A549 (cell line): ENCODE results near the gene ATXN7L1. TPM values are rescaled to one million over a fixed set of nuclear protein-coding genes. Genes with fewer than 3 reads are reported as not detected.

ENCODE experiments used
- ATAC-seq, 2 experiments: fragments of 200-7000 bp in 1 of 2; fragments of >200 bp in 1 of 2; cut with Nextera tagmentation in 1 of 2; cut with Tn5 transposase in 1 of 2; 3 replicates each; pipeline versions ENCODE4 v1.8.0 to v1.9.1; 2018 to 2020; ENCODE audit warnings: mild to moderate bottlenecking in 1 of 2, moderate library complexity in 1 of 2
- CTCF ChIA-PET: fragments of 300-600 bp; sonication (Branson Sonifier 250); formaldehyde crosslinking; extraction: SDS; loops from one replicate; lab custom pipeline; 2021; ENCODE audit warnings: antibody characterized with exemption, inconsistent platforms; lab: Yijun Ruan, JAX
- POLR2A ChIA-PET: fragments of 350-600 bp; formaldehyde crosslinking; extraction: SDS; loops from one replicate; lab custom pipeline; 2021; ENCODE audit warnings: antibody characterized with exemption, inconsistent platforms; lab: Yijun Ruan, JAX
- DNase-seq, 2 experiments: peaks; one replicate each; pipeline versions ENCODE4 v3.0.0 to v3.0.0-alpha.2; 2011 to 2016; ENCODE audit warnings: low read depth in 1 of 2, low spot score in 1 of 2
- FAIRE-seq: peaks from 2 replicates; lab custom pipeline; 2011; peaks lifted over from hg19 to GRCh38; lab: Jason Lieb, UNC
- H3K27ac ChIP-seq, 2 experiments: fragments of >200 bp; sonication (Bioruptor Twin); formaldehyde crosslinking; 3 replicates each; pipeline ENCODE4 v1.5.1; 2016 to 2017
- H3K4me1 ChIP-seq: fragments of >200 bp; sonication (Bioruptor Twin); formaldehyde crosslinking; 3 replicates; pipeline ENCODE4 v1.6.1; 2016
- H3K4me2 ChIP-seq: fragments of >200 bp; sonication (Bioruptor Twin); formaldehyde crosslinking; 3 replicates; pipeline ENCODE4 v1.6.1; 2016
- H3K4me3 ChIP-seq: fragments of >200 bp; sonication (Bioruptor Twin); formaldehyde crosslinking; 3 replicates; pipeline ENCODE4 v1.5.1; 2016
- H3K9me3 ChIP-seq: fragments of >200 bp; sonication (Bioruptor Twin); formaldehyde crosslinking; 3 replicates; pipeline ENCODE4 v1.6.1; 2016
- BHLHE40 ChIP-seq: IDR thresholded peaks from 2 replicates; pipeline ENCODE4 v1.6.1; 2012; ENCODE audit warnings: low read depth, low read length, inconsistent platforms
- CHD4 ChIP-seq: fragments of 200-600 bp; sonication (generic); IDR thresholded peaks from 2 replicates; pipeline ENCODE4 v1.6.1; 2016; ENCODE audit warnings: antibody characterized with exemption, mild to moderate bottlenecking, borderline replicate concordance
- FOXS1 ChIP-seq: fragments of 250-450 bp; sonication (Bioruptor Pico); IDR thresholded peaks from 2 replicates; pipeline ENCODE4 v1.5.0; 2020; ENCODE audit warnings: mild to moderate bottlenecking, moderate library complexity
- HOXA7 ChIP-seq: fragments of 250-450 bp; sonication (Bioruptor Pico); IDR thresholded peaks from 2 replicates; pipeline ENCODE4 v1.5.0; 2020; ENCODE audit warnings: mild to moderate bottlenecking, moderate library complexity
- JUN ChIP-seq, 2 experiments: fragments of >200 bp; sonication (Bioruptor Twin); formaldehyde crosslinking; IDR thresholded peaks; 2 replicates in 1 of 2; 3 replicates in 1 of 2; pipeline ENCODE4 v1.6.1; 2016 to 2017
- JUNB ChIP-seq: fragments of >200 bp; sonication (Bioruptor Twin); formaldehyde crosslinking; IDR thresholded peaks from 2 replicates; pipeline ENCODE4 v1.6.1; 2016
- KDM1A ChIP-seq: fragments of 200-600 bp; sonication (generic); IDR thresholded peaks from 2 replicates; pipeline ENCODE4 v1.6.1; 2016; ENCODE audit warnings: low read depth, mild to moderate bottlenecking
- KDM5A ChIP-seq: fragments of 200-600 bp; sonication (generic); IDR thresholded peaks from 2 replicates; pipeline ENCODE4 v1.6.1; 2016; ENCODE audit warnings: antibody characterized with exemption, mild to moderate bottlenecking
- NPAS2 ChIP-seq: fragments of 250-450 bp; sonication (Bioruptor Pico); IDR thresholded peaks from 2 replicates; pipeline ENCODE4 v1.8.0; 2022; ENCODE audit warnings: mild to moderate bottlenecking, moderate library complexity, borderline replicate concordance
- POLR2A ChIP-seq: IDR thresholded peaks from 2 replicates; pipeline ENCODE4 v1.6.1; 2012; ENCODE audit warnings: mild to moderate bottlenecking, low read length
- POLR2AphosphoS2 ChIP-seq: conservative IDR thresholded peaks from 2 replicates; pipeline ENCODE4 v1.6.1; 2012; ENCODE audit warnings: low read length, improper control_type of control experiment, inconsistent platforms
- SREBF2 ChIP-seq: fragments of 450-650 bp; IDR thresholded peaks from 2 replicates; pipeline ENCODE4 v1.6.1; 2014; ENCODE audit warnings: mild to moderate bottlenecking, moderate library complexity
- TFCP2L1 ChIP-seq: fragments of 250-450 bp; sonication (Bioruptor Pico); IDR thresholded peaks from 2 replicates; pipeline ENCODE4 v1.5.0; 2021; ENCODE audit warnings: mild to moderate bottlenecking
- TP53 ChIP-seq: fragments of 250-450 bp; sonication (Bioruptor Pico); IDR thresholded peaks from 2 replicates; pipeline ENCODE4 v1.5.0; 2021; ENCODE audit warnings: mild to moderate bottlenecking, moderate library complexity
- ZFP36 ChIP-seq: fragments of 450-650 bp; IDR thresholded peaks from 2 replicates; pipeline ENCODE4 v1.6.1; 2014; ENCODE audit warnings: borderline replicate concordance; ENCODE audit not compliant: partially characterized antibody
- WGBS: methylation state at CpG from one replicate; pipeline ENCODE4 v1.1.6; 2017; ENCODE audit errors: missing lambda C conversion rate; 5-methylcytosine and 5-hydroxymethylcytosine counted together
- polyA plus RNA-seq, 4 experiments: library from polyadenylated mRNA; depleted of rRNA in 3 of 4; stranded (reverse); fragments of >200 nt; fragmentation: RNase III in 1 of 4; extraction: RNeasy Plus Mini Kit Qiagen cat#74134 plus additional on column Dnase treatment in 1 of 4; gene quantifications; 2 replicates in 3 of 4; 3 replicates in 1 of 4; pipeline ENCODE4 v1.2.3, GENCODE V29; 2011 to 2017
- TF ChIP-seq, protein P1 (sequence below): fragments of 200-600 bp; sonication (generic); IDR thresholded peaks from 2 replicates; pipeline ENCODE4 v1.6.1; 2016; ENCODE audit warnings: antibody characterized with exemption, mild to moderate bottlenecking, moderate library complexity
- TF ChIP-seq, protein P2 (sequence below): fragments of >200 bp; sonication (Bioruptor Twin); formaldehyde crosslinking; IDR thresholded peaks from 3 replicates; pipeline ENCODE4 v1.5.1; 2016
- TF ChIP-seq, protein P3 (sequence below): fragments of 150-350 bp; IDR thresholded peaks from 2 replicates; pipeline ENCODE4 v1.6.1; 2014; ENCODE audit warnings: low read depth, mild to moderate bottlenecking, low read length
- TF ChIP-seq, protein P4 (sequence below): fragments of 250-450 bp; sonication (Bioruptor Pico); IDR thresholded peaks from 2 replicates; pipeline ENCODE4 v1.5.0; 2021; ENCODE audit warnings: mild to moderate bottlenecking, moderate library complexity, borderline replicate concordance
- TF ChIP-seq, protein P5 (sequence below): fragments of 250-450 bp; sonication (Bioruptor Pico); IDR thresholded peaks from 2 replicates; pipeline ENCODE4 v1.5.0; 2020; ENCODE audit warnings: low read depth, mild to moderate bottlenecking, moderate library complexity

The ATXN7L1 gene
- polyA plus RNA-seq, 2 of the 4 experiments (the other 2 are of a cell fraction): 4.5 to 5.7 TPM

DNA sequence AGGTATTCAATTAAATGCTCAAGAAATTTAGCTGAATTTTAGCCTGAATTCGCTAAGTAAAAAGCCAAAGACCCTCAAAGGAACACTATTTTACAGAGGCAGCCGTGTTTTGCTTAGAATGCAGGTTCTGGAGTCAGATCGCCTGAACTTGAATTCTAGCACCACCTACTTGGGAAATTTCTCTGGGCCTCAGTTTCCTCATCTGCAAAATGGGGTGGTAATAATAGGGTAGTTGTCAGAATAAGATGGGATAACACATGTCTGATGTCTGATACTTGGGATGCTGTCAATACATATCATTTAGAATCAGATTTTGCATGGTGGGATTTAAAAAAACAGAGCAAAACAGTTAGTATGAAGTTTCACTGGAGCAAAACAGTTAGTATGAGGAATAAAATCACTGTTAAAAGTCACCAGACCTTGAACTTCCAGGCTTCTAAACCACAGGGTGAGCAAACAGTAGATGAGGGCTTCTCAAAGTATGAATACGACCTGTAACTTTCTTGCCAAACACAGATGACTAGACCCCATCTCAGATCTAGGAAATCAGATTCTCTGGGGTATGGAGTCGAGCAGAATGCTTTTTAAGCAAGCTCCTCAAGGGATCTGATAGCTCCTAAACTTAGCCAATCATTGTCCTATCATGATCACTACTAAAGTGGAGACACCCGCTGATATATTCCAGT, 75.4 kb downstream of the ATXN7L1 start:
- Histone ChIP-seq H3K27ac (no peak overlapping the region), H3K4me2 (no peak overlapping the region), H3K4me3 (no peak overlapping the region), H3K9me3 (no peaks in the 10 kb centered on the region), H3K4me1 (peaks cover 14% of the 10 kb centered on the region; the same call in 2 of the 3 replicates)
- POLR2A ChIA-PET: no interaction called here
- CTCF ChIA-PET: interaction anchor here (0.7 to 2.1 kb wide), 2 partner anchors 38 to 353 kb away, joined by 3 to 4 read pairs; no protein-coding TSS in a partner anchor
- WGBS: 76% methylated on average over 6 of the region's 6 CpGs
- no peak for TF ChIP-seq TFCP2L1 (CRISPR knock-in tag)
- no peak for TF ChIP-seq SREBF2
- TF ChIP-seq KDM5A: no peak
- TF ChIP-seq TP53 (CRISPR knock-in tag): no peak
- no peak for TF ChIP-seq POLR2A
- no peak for TF ChIP-seq JUNB
- TF ChIP-seq FOXS1 (CRISPR knock-in tag): no peak
- TF ChIP-seq, protein P1, sequence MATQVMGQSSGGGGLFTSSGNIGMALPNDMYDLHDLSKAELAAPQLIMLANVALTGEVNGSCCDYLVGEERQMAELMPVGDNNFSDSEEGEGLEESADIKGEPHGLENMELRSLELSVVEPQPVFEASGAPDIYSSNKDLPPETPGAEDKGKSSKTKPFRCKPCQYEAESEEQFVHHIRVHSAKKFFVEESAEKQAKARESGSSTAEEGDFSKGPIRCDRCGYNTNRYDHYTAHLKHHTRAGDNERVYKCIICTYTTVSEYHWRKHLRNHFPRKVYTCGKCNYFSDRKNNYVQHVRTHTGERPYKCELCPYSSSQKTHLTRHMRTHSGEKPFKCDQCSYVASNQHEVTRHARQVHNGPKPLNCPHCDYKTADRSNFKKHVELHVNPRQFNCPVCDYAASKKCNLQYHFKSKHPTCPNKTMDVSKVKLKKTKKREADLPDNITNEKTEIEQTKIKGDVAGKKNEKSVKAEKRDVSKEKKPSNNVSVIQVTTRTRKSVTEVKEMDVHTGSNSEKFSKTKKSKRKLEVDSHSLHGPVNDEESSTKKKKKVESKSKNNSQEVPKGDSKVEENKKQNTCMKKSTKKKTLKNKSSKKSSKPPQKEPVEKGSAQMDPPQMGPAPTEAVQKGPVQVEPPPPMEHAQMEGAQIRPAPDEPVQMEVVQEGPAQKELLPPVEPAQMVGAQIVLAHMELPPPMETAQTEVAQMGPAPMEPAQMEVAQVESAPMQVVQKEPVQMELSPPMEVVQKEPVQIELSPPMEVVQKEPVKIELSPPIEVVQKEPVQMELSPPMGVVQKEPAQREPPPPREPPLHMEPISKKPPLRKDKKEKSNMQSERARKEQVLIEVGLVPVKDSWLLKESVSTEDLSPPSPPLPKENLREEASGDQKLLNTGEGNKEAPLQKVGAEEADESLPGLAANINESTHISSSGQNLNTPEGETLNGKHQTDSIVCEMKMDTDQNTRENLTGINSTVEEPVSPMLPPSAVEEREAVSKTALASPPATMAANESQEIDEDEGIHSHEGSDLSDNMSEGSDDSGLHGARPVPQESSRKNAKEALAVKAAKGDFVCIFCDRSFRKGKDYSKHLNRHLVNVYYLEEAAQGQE: no peak
- TF ChIP-seq, protein P2, sequence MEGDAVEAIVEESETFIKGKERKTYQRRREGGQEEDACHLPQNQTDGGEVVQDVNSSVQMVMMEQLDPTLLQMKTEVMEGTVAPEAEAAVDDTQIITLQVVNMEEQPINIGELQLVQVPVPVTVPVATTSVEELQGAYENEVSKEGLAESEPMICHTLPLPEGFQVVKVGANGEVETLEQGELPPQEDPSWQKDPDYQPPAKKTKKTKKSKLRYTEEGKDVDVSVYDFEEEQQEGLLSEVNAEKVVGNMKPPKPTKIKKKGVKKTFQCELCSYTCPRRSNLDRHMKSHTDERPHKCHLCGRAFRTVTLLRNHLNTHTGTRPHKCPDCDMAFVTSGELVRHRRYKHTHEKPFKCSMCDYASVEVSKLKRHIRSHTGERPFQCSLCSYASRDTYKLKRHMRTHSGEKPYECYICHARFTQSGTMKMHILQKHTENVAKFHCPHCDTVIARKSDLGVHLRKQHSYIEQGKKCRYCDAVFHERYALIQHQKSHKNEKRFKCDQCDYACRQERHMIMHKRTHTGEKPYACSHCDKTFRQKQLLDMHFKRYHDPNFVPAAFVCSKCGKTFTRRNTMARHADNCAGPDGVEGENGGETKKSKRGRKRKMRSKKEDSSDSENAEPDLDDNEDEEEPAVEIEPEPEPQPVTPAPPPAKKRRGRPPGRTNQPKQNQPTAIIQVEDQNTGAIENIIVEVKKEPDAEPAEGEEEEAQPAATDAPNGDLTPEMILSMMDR: no peak
- no peak for TF ChIP-seq NPAS2 (CRISPR knock-in tag)
- no peak for TF ChIP-seq BHLHE40
- TF ChIP-seq KDM1A: no peak
- no peak for TF ChIP-seq JUN (IDR thresholded peaks at IDR 0.05)
- no peak for TF ChIP-seq ZFP36
- TF ChIP-seq, protein P3, sequence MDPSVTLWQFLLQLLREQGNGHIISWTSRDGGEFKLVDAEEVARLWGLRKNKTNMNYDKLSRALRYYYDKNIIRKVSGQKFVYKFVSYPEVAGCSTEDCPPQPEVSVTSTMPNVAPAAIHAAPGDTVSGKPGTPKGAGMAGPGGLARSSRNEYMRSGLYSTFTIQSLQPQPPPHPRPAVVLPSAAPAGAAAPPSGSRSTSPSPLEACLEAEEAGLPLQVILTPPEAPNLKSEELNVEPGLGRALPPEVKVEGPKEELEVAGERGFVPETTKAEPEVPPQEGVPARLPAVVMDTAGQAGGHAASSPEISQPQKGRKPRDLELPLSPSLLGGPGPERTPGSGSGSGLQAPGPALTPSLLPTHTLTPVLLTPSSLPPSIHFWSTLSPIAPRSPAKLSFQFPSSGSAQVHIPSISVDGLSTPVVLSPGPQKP: no peak
- TF ChIP-seq, protein P4, sequence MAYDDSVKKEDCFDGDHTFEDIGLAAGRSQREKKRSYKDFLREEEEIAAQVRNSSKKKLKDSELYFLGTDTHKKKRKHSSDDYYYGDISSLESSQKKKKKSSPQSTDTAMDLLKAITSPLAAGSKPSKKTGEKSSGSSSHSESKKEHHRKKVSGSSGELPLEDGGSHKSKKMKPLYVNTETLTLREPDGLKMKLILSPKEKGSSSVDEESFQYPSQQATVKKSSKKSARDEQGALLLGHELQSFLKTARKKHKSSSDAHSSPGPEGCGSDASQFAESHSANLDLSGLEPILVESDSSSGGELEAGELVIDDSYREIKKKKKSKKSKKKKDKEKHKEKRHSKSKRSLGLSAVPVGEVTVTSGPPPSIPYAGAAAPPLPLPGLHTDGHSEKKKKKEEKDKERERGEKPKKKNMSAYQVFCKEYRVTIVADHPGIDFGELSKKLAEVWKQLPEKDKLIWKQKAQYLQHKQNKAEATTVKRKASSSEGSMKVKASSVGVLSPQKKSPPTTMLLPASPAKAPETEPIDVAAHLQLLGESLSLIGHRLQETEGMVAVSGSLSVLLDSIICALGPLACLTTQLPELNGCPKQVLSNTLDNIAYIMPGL (CRISPR knock-in tag): no peak
- TF ChIP-seq HOXA7 (CRISPR knock-in tag): no peak
- no peak for TF ChIP-seq CHD4
- TF ChIP-seq, protein P5, sequence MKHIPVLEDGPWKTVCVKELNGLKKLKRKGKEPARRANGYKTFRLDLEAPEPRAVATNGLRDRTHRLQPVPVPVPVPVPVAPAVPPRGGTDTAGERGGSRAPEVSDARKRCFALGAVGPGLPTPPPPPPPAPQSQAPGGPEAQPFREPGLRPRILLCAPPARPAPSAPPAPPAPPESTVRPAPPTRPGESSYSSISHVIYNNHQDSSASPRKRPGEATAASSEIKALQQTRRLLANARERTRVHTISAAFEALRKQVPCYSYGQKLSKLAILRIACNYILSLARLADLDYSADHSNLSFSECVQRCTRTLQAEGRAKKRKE (CRISPR knock-in tag): no peak
- TF ChIP-seq POLR2AphosphoS2: no peak
- no peak for FAIRE-seq
- no peak for DNase-seq
- ATAC-seq: no peak
